ENCODE data around the gene DDX1.

The DDX1 gene

DNA sequence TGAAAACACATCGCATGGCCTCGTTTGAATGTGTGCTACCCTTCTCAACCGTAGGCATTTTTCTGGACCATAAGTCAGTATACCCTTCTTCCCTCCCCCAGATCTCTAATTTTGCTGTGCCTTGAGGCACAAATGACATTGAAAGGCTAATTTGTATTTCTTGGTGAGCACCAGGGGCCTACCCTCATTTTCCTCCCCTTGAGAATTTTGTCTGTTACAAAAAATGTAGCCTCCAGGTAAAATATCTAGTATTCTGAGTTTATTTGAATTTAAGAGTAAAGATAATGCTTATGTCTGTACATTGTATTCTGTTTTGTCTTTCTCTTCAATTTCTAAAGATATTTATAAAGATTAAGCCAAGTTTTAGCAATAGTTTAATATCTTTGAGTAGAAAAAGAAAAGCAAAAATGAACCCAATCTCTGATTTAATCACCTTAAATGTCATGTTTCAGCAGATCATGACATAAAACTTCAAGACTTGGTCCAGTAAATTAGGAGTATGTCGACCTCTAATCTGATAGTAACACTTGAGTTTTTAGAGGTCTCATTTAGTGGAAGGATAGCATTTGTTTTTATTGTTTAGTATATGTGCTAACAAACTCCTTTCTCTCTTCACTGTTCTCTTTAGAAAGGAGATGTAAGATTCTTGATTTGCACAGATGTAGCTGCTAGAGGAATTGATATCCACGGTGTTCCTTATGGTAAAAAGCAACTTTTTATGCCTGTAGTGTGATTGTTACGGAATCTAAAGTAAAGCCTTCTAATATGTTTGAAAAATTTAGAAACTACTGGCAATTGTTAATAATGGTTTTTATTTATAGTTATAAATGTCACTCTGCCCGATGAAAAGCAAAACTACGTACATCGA, 36.4 kb downstream of the DDX1 start:
- Histone ChIP-seq H3K4me1 (ENCODE audit: control insufficient read depth, insufficient read depth, low read length) (no peaks in the 10 kb centered on the region), H3K9me3 (replicated peaks; ENCODE audit: low read length) (no peaks in the 10 kb centered on the region), H3K9ac (ENCODE audit: low read depth, low read length) (no peak overlapping the region), H3K36me3 (ENCODE audit: insufficient read depth, low read length) (peaks cover 95% of the 10 kb centered on the region), H3K4me2 (ENCODE audit: low read length) (no peak overlapping the region), H3K27me3 (ENCODE audit: control insufficient read depth, insufficient read depth, low read length) (no peaks in the 10 kb centered on the region), H3K4me3 (ENCODE audit: low read length) (no peak overlapping the region)

DNA sequence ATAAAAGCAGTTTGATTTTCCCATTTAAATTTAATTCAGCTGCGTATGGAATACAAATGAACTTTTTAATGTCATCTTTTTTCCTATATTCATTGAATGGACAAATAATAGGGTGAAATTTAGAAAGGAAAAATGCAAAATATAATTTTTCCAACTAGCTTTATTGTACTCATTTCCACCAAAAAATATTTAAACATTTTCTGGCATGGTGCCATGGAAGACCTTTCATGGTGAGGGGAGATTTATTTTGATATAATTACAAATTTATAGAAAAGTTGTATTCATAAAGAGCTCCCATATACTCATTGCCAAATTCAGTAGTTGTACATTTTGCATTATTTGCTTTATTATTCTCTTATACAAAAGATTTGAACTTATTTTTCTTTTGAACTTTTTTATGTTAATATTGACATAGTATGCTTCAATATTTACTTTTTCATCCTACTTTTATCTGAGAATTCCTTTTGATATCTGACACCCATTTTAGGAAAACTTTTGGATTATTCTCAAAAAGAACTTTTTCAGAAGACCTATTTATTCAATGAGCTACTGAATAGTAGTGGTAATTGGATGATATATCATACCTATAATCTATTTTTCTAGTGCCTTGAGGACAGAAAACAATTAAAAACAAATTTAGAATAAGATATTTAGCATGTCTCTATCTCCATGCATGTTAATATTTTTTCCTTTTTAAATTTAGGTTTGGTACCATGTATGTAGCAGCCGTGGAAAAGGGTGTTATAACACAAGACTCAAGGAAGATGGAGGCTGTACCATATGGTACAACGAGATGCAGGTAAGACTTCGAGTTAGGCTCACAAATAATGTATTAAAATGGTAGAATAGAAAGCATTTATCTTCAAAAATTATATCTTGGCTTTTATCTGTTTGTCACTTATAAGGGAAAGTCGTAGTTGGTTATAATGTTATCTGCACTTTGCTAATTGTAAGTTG, 37.5 kb downstream of the DDX1 start:
- Histone ChIP-seq H3K27me3 (ENCODE audit: control insufficient read depth, insufficient read depth, low read length) (no peaks in the 10 kb centered on the region), H3K4me3 (ENCODE audit: low read length) (no peak overlapping the region), H3K36me3 (ENCODE audit: insufficient read depth, low read length) (peaks cover 95% of the 10 kb centered on the region), H3K9me3 (replicated peaks; ENCODE audit: low read length) (no peaks in the 10 kb centered on the region), H3K4me1 (ENCODE audit: control insufficient read depth, insufficient read depth, low read length) (no peaks in the 10 kb centered on the region), H3K4me2 (ENCODE audit: low read length) (no peak overlapping the region), H3K9ac (ENCODE audit: low read depth, low read length) (no peak overlapping the region)

DNA sequence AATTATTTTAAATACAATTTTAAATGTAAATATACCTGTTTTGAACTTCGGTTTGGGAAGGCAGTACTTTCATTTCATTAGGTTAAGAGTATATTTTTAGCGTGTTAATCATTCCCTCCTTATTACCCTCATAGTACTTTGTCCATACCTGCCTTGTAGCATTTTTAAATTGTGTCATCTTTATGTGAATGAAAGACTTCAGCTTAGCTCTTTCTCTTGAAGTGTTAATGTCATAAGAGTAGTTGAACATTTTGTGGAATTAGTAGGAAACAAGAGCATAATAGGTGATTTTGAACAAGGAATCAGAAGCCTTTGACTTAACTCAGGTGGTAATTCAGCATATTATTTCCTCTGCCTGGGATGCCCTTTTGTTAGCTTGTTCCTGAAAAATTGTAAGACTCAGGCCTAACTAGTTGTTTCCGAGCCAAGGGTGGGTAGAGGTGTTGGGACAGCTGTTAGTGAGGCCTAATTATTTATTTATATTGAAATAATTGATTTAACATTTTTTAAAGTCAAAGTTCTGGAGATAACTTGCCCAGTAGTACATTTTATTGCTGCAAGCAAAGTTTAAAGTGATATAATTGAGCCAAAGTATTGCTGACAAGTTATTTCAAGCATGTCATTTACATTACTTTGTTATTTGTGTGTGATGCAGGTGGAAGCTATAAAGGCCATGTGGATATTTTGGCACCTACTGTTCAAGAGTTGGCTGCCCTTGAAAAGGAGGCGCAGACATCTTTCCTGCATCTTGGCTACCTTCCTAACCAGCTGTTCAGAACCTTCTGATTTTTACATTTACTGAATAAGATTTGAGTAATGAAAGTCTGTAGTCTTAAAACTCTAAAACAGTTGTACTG, 38.7 kb downstream of the DDX1 start:
- H3K4me2 ChIP-seq (ENCODE audit: low read length), result no peak overlapping the region
- H3K9me3 ChIP-seq (replicated peaks; ENCODE audit: low read length), result no peaks in the 10 kb centered on the region
- H3K36me3 ChIP-seq (ENCODE audit: insufficient read depth, low read length), result peaks cover 88% of the 10 kb centered on the region
- H3K4me1 ChIP-seq (ENCODE audit: control insufficient read depth, insufficient read depth, low read length), result peaks cover 3% of the 10 kb centered on the region
- no peak overlapping the region for H3K9ac ChIP-seq (ENCODE audit: low read depth, low read length)
- no peak overlapping the region for H3K4me3 ChIP-seq (ENCODE audit: low read length)
- H3K27me3 ChIP-seq (ENCODE audit: control insufficient read depth, insufficient read depth, low read length), result no peaks in the 10 kb centered on the region

GRCh38 chr2:15630978-15631719, 39.5 kb downstream of the DDX1 start:
- H3K4me3 ChIP-seq (ENCODE audit: low read length), result no peak overlapping the region
- peaks cover 3% of the 10 kb centered on the region for H3K4me1 ChIP-seq (ENCODE audit: control insufficient read depth, insufficient read depth, low read length)
- no peak overlapping the region for H3K9ac ChIP-seq (ENCODE audit: low read depth, low read length)
- peaks cover 83% of the 10 kb centered on the region for H3K36me3 ChIP-seq (ENCODE audit: insufficient read depth, low read length)
- H3K9me3 ChIP-seq (replicated peaks; ENCODE audit: low read length), result no peaks in the 10 kb centered on the region
- no peaks in the 10 kb centered on the region for H3K27me3 ChIP-seq (ENCODE audit: control insufficient read depth, insufficient read depth, low read length)
- no peak overlapping the region for H3K4me2 ChIP-seq (ENCODE audit: low read length)

GRCh38 chr2:15631883-15632282, 40.2 kb downstream of the DDX1 start:
- Histone ChIP-seq H3K9ac (ENCODE audit: low read depth, low read length) (no peak overlapping the region), H3K36me3 (ENCODE audit: insufficient read depth, low read length) (peaks cover 76% of the 10 kb centered on the region), H3K4me1 (ENCODE audit: control insufficient read depth, insufficient read depth, low read length) (peaks cover 3% of the 10 kb centered on the region), H3K4me2 (ENCODE audit: low read length) (no peak overlapping the region), H3K27me3 (ENCODE audit: control insufficient read depth, insufficient read depth, low read length) (no peaks in the 10 kb centered on the region), H3K9me3 (replicated peaks; ENCODE audit: low read length) (no peaks in the 10 kb centered on the region), H3K4me3 (ENCODE audit: low read length) (no peak overlapping the region)

DNA sequence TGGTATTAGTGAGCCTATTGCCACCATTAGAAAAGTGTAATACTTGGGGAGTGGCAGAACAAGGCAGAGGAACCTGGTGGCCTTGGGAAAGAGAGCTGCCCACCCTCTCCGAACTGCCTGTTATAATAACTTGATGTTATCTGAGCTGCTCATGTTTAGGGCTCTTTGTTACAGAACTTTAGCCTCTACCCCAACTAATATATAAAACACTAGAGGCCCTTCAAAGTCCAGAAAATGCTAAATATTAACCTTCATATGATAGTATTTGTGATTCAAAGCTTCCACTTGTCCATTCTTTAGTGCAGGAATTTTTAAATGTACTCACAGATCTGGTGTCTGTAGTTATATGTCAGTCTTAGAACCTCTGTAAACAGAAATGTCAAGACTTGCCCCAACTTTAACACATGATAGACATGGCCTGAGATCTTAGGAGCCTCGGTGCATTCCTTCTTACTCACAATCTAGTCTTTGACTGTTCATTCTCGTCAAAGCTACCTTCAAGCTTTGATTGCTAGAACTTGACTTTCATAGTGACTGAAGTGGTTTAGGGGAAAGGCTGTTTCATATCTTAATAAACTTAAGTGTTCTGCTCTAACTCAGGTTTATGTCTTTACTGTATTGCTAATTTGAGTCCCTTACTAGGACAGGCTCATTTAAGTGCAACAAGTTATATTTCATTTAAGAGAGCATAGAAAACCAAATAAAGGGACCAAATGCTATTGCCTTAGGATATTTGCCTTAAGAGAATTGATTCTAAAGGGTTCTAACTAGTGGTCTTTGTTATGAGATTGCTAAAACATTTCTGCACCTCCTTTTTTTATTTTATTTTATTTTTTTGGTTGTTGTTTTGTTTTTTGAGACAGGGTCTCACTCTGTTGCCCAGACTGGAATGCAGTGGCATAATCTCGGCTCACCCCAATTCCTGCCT, 41.6 kb downstream of the DDX1 start:
- no peak overlapping the region for H3K4me3 ChIP-seq (ENCODE audit: low read length)
- peaks cover 69% of the 10 kb centered on the region for H3K36me3 ChIP-seq (ENCODE audit: insufficient read depth, low read length)
- H3K9me3 ChIP-seq (replicated peaks; ENCODE audit: low read length), result no peaks in the 10 kb centered on the region
- H3K9ac ChIP-seq (ENCODE audit: low read depth, low read length), result no peak overlapping the region
- peaks cover 13% of the 10 kb centered on the region for H3K4me1 ChIP-seq (ENCODE audit: control insufficient read depth, insufficient read depth, low read length)
- no peaks in the 10 kb centered on the region for H3K27me3 ChIP-seq (ENCODE audit: control insufficient read depth, insufficient read depth, low read length)
- no peak overlapping the region for H3K4me2 ChIP-seq (ENCODE audit: low read length)

DNA sequence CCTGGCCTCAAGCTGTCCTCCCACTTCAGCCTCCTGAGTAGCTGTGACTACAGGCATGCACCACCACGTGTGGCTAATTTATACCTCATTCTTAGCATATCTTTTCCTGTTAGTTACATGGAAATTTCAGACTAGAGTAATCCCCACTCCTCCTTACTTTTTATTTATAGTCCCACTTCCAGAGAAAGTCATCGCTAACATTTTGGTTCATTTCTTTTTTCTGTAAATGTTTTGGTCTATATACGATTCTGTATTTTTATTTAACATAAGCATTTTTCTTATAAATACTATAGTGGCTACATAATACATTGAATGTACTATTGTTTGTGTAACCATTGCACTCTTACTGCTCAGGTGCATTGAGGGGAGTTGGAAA, 42.3 kb downstream of the DDX1 start:
- no peak overlapping the region for H3K9ac ChIP-seq (ENCODE audit: low read depth, low read length)
- peaks cover 64% of the 10 kb centered on the region for H3K36me3 ChIP-seq (ENCODE audit: insufficient read depth, low read length)
- H3K4me1 ChIP-seq (ENCODE audit: control insufficient read depth, insufficient read depth, low read length), result peaks cover 19% of the 10 kb centered on the region
- H3K27me3 ChIP-seq (ENCODE audit: control insufficient read depth, insufficient read depth, low read length), result no peaks in the 10 kb centered on the region
- no peak overlapping the region for H3K4me2 ChIP-seq (ENCODE audit: low read length)
- H3K4me3 ChIP-seq (ENCODE audit: low read length), result no peak overlapping the region
- no peaks in the 10 kb centered on the region for H3K9me3 ChIP-seq (replicated peaks; ENCODE audit: low read length)

DNA sequence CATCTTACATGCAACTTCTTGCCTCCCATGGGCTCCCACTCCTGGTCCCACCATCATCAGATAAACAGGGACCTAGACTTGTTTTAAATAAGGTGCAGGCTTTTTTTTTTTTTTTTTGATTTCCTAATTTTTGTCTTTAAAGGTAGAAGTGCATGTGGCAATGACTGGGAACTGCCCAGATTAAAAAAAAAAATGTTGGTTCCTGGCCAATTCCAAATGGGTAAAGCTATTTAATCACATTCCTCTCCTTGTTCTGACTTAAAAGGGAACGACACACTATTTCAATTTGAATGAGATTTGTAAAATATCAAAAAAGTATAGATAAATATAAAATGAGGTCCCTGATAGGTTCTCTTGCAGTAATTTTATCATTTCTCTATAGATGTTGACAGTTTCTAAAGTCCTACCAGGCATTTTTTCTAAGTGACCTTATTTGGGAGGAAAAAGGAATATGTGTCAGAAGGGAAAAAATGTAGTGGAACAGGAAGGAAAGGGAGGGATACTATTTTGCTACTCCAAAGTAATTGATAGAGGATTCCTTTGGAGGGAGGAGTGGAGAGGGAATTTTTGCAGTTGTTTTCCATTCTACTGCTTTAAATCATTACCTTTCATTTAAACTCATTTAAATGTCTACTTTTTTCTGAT, 43.3 kb downstream of the DDX1 start:
- H3K9ac ChIP-seq (ENCODE audit: low read depth, low read length), result no peak overlapping the region
- H3K9me3 ChIP-seq (replicated peaks; ENCODE audit: low read length), result no peaks in the 10 kb centered on the region
- peaks cover 54% of the 10 kb centered on the region for H3K36me3 ChIP-seq (ENCODE audit: insufficient read depth, low read length)
- peaks cover 24% of the 10 kb centered on the region for H3K4me1 ChIP-seq (ENCODE audit: control insufficient read depth, insufficient read depth, low read length)
- no peak overlapping the region for H3K4me3 ChIP-seq (ENCODE audit: low read length)
- no peak overlapping the region for H3K4me2 ChIP-seq (ENCODE audit: low read length)
- H3K27me3 ChIP-seq (ENCODE audit: control insufficient read depth, insufficient read depth, low read length), result no peaks in the 10 kb centered on the region

- H3K4me1 ChIP-seq (ENCODE audit: control insufficient read depth, insufficient read depth, low read length), result peaks cover 29% of the 10 kb centered on the region
- H3K36me3 ChIP-seq (ENCODE audit: insufficient read depth, low read length), result peaks cover 44% of the 10 kb centered on the region
Measured at GRCh38 chr2:15636972-15637785, 45.5 kb downstream of the DDX1 start.

More at GRCh38 chr2:15636972-15637785, 45.5 kb downstream of the DDX1 start:
- Histone ChIP-seq H3K9ac (ENCODE audit: low read depth, low read length) (no peak overlapping the region), H3K27me3 (ENCODE audit: control insufficient read depth, insufficient read depth, low read length) (no peaks in the 10 kb centered on the region), H3K4me3 (ENCODE audit: low read length) (no peak overlapping the region), H3K9me3 (replicated peaks; ENCODE audit: low read length) (no peaks in the 10 kb centered on the region), H3K4me2 (ENCODE audit: low read length) (no peak overlapping the region)

Data from skeletal muscle satellite cell (primary cell).